Measurements from ENCODE around the gene SORCS2.
A peak's percentile ranks its signal among the peaks of the same experiment; 100 is the strongest.
"Not testable (repeated sequence)": the region's sequence is repeated elsewhere in the genome, so short reads cannot be mapped to it uniquely, and the experiment has no call there.

Gene SORCS2

GRCh38 chr4:7598939-7599790 lies 406.8 kb downstream of the SORCS2 start:
- DNase-seq: no peak

DNA sequence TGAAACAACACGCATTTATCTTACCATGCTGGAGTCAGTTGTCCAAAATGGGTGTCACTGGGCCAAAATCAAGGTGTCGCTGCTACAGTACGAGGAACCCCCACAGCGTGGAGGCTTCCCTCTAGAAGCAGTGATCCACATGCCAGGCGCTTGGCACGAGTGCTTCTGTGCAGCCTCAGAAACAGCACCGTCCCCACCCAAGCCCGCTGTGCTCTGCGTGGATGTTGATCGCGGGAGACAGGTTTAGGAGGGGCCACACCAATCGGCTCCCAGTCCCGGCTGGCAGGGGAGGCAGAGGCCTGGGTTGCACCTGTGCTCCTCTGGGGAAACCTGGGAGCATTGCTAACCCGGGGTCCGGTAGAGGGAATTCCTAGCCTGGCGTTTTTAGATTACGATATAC lies 407.9 kb downstream of the SORCS2 start:
- no peak for DNase-seq

DNA sequence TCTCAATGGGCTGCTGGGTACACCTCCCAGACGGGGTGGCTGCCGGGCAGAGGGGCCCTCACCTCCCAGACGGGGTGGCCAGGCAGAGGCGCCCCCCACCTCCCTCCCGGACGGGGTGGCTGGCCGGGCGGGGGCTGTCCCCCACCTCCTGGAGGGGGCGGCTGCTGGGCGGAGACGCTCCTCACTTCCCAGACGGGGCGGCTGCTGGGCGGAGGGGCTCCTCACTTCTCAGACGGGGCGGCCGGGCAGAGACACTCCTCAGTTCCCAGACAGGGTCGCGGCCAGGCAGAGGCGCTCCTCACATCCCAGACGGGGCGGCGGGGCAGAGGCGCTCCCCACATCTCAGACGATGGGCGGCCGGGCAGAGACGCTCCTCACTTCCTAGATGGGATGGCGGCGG lies 409.8 kb downstream of the SORCS2 start:
- not testable (repeated sequence) for DNase-seq

DNA sequence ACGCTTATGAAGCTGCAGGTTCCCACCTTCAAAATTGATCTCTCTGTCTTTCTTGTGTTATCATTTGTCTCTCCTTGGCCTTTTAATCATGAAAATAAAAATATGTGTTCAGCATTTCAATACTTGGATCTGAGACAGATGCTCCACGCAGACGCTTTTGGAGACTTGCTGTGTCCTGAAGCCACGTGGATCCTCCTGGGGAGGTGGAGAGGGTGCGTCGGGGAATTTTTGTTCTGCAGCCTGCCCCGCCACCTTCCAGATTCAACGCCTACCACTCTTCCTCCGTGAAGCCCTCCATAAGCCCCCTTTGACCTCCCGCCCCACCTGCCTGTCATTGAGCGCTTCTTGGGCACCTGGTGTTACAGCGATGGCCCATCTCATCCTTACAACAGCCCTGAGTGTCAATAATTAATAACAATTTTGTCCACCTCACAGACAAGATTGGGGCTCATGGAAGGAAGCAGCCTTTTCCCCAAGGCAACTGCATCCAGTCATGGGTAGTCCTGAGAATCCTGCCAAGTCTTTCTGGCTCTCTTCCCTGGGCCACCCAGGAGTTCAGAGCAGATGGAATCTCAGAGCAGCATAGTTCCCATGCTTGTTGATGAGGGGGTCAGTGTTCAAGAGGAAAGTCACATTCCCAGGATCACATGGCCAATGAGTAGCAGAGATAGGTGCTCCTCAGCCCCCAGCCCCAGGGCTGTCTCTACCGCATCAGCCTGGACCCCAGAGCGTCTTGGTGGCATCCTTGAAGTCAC lies 415.0 kb downstream of the SORCS2 start:
- peak in 6 of 51 donors; percentile 7 to 40 (median 20) for DNase-seq

- DNase-seq: no peak
Measured at GRCh38 chr4:7608046-7608445, 415.7 kb downstream of the SORCS2 start.

- no peak for DNase-seq
Measured at GRCh38 chr4:7609316-7609715, 417.0 kb downstream of the SORCS2 start.

DNA sequence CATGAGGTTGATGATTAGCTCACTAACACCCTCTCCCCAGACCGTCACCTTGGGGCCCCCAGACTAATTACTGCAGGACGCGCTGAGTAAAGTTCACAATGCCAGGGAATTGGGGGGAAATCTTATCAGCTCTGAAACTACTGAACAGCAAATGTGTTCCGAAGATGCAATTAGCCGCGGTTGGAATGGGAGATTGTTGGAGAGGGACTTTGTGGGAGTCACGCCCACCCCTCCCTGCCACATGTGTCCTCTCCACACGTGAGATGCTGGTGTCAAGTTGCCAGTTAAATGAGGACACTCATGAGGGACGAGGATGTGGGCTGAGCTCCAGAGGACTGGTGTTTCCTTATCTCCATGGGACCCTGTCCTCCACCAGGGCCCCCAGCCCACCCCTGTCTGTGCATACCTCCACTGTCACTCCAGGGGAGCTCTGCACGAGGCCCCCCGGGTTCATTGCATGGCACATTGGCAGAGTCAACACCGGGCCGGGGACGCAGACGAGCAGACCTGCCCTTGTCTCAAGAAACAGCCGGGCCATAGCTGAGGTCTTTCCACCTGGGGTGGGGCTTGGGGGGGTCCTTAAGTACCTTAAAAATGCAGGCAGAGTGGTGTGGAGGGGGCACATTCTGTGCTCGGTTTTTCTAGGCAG lies 417.8 kb downstream of the SORCS2 start:
- no peak for DNase-seq

DNA sequence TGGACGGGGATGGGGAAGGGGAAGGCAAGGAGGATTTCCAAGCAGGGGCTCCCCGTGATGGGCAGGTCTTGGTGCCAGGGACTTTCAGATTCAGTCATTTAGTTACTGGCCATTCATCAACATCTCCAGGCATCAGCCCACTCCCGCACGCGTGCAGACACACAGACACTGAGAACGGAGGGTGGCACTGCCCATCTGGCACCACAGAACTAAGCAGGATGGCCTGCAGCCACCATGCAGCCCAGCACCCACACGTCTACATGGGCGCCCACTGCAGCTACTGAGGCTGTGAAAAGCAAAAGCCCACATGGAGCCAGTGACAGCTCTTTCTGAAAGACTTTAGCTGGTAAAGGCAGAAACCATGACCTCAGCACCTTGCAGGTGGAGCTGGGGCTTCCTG lies 418.5 kb downstream of the SORCS2 start:
- DNase-seq: peak in 1 of 51 donors; percentile 27

DNA sequence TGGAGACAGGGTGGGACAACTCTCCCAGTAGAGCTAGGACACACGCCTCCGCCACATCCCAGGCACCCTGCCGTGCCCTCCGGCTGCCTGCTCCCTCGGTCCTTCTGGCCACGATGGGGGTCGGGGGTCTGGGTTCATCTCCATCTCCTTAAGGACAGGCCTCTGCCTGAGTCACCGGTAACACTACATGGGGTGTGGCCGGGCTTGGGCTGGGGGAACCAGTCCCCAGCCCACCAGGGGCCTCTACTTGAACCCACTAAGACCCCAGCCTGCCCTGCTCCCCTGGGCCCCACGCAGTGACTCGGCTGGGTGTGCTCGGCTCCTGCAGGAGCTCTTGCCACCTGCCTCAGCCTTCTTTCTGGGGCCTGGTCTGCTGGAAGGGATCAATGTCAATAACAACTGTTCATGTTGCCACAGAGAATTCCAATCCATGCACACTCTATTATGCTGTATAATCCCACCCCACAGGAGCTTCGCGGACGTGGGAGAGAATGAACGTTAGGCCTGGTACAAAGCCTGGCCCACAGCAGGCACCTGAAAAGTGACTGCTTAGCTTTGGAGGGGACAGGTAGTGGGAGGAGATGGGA lies 420.1 kb downstream of the SORCS2 start:
- no peak for DNase-seq

- DNase-seq: no peak
Measured at GRCh38 chr4:7614350-7614949, 422.1 kb downstream of the SORCS2 start.

- no peak for DNase-seq
Measured at GRCh38 chr4:7616193-7616592, 423.9 kb downstream of the SORCS2 start.

DNA sequence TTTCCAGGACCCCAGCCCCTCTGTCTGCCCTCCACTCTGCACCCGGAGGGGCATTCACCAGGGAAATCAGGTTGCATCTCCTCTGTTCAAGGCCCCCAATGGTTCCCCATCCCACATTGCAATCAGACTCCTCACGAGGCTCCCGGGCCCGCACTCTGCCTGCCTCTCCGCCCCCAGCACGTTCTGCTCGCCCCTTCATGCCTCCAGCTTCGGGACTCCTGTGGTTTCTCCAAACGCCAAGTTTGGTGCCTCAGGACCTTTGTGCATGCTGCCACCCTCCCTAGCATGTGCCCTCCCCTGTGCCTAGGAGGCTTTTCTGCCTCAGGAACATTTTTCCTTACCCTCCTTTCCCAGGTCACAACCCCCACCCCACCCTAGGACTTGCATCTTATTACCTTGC lies 426.0 kb downstream of the SORCS2 start:
- no peak for DNase-seq

- no peak for DNase-seq
Measured at GRCh38 chr4:7620086-7620813, 427.9 kb downstream of the SORCS2 start.

DNA sequence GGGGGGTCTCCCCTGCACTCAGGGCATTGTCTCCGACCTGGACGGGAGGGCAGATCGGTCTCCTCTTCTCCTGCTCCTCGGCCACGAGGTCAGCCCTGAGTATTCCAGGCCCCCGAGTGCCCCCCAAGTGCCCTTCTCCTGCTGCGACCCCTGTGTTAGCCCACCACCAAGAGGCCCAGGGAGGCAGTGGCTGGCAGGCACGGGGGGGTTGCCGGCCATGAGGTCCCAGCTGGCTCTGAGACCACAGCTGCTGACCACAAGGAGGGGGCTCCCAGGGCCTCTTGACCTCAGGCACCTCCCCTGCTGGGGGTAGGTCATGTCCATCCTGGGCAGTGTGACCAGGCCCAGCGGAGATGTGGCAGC lies 428.5 kb downstream of the SORCS2 start:
- DNase-seq: no peak

DNA sequence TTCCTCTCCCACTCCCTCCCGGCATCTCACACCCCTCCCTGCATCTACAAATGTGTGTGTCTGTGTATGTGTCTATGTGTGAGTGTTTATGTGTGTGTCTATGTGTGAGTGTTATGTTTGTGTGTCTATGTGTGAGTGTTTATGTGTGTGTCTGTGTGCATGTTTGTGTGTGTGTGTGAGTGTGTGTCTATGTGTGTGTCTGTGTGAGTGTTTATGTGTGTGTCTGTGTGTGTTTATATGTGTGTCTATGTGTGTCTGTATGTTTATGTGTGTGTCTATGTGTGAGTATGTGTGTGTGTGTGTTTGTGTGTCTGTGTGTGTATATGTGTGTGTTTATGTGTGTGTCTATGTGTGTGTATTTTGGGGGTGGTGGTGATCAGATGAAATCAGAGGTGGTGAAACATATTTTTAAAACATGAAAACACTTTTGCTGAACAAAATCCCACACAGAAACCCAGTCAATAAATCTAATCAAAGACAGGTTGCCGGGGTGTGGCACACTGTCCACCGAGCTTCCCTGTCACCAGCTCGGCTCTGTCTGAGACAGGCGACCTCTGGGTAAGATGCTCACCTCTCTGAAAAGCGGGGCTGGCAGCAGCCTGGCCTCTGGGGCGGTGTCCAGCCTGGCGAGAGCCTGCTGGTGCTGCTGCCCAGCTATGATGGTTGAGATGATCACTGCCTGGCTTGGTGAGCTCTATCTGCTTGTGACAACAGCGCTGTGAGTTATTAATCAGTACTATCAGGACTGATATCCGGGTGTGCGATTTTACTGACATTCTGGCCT lies 429.1 kb downstream of the SORCS2 start:
- no peak for DNase-seq

GRCh38 chr4:7622371-7622770 lies 430.0 kb downstream of the SORCS2 start:
- no peak for DNase-seq

DNA sequence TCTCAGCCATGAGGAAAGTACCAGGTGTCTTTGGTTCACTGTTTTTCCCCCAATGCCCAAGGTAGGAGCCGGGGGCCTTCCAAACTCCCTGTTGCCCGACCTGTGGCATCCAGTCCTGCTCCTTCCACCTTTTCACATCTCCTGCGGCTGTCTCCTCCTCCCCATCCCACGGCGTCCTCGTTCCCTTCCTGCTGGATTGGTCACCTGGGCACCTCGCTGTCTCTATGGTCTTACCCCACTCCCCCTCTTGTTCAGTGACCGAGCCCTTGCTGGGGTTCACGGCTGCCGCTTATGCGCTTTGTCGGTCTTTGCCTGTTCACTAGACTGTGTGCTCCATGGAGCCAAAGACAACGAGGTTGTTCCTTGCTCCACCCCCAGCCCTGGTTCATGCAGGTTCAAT lies 431.1 kb downstream of the SORCS2 start:
- no peak for DNase-seq

DNA sequence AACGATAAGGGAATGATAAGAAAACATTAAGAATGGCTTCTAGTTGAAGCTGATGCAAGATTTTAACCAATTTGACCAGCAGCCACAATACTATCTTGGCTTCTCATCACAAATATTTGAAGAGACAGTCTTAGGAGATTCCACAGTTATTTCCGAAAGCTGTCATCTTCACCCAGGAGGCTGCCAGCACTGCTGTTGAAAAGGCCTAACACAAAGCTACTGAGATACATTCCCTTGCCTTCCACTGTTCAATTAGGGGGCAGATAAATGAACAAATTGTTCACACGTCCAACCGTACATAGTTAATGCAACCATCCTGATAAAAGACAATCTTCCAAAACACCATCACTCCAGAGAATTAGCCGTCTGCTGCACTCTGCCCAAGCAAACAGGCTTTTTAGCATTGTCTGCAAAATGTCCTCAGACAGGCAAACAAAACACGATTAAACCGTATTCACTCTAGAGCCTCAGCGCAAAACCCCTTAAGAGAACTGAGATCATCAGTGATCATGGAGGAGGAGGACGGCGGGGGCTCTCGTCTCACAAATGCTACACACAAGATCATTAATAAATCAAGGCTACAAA lies 432.1 kb downstream of the SORCS2 start:
- no peak for DNase-seq

- peak in 25 of 51 donors; percentile 6 to 69 (median 31) for DNase-seq
Measured at GRCh38 chr4:7625071-7625470, 432.7 kb downstream of the SORCS2 start.

GRCh38 chr4:7626531-7626930 lies 434.2 kb downstream of the SORCS2 start:
- DNase-seq: no peak

All from hypothalamus (tissue), 51 donors.